ENCODE measurements around the gene SLC38A10.
A peak's percentile ranks its signal among the peaks of the same experiment; 100 is the strongest.

- TF ChIP-seq EZH2phosphoT487 (IDR thresholded peaks at IDR 0.05; ENCODE audit: borderline replicate concordance) (no peak), POLR2AphosphoS5 (IDR thresholded peaks at IDR 0.05; ENCODE audit: low read depth, low read length) (0 out of 2 replicates have a peak, but pooled peaks have one; percentile 8), CTCF (IDR thresholded peaks at IDR 0.05 in 2 of 3, conservative IDR thresholded peaks at IDR 0.05 in 1 of 3; ENCODE audit: borderline replicate concordance in 1 of 3, insufficient read depth in 1 of 3, low read depth in 2 of 3, low read length in 2 of 3) (peak; percentile 69 to 95 (median 74)), TCF7L2 (IDR thresholded peaks at IDR 0.05; ENCODE audit: borderline replicate concordance, extremely low read depth, insufficient read depth, insufficient read length) (no peak), ATF3 (IDR thresholded peaks at IDR 0.05) (no peak), CEBPB (IDR thresholded peaks at IDR 0.05; ENCODE audit: low read depth) (no peak)
Measured at GRCh38 chr17:81253358-81254131, 41.6 kb downstream of the SLC38A10 start.
